GM12891 (cell line): Measurements from ENCODE around the gene CHCHD6.

Source experiments
- POLR2A ChIP-seq: IDR thresholded peaks from 2 replicates; pipeline ENCODE4 v1.6.1; 2011; ENCODE audit warnings: low read depth, low read length, control low read depth
- POLR2AphosphoS5 ChIP-seq: IDR thresholded peaks from 2 replicates; pipeline ENCODE4 v1.6.1; 2011; ENCODE audit warnings: low read depth, low read length, control low read depth
- TAF1 ChIP-seq: IDR thresholded peaks from 2 replicates; pipeline ENCODE4 v1.6.1; 2011; ENCODE audit warnings: low read depth, low read length, control low read depth

GRCh38 chr3:126961791-126962461 is 257.9 kb downstream of the CHCHD6 start:
- TF ChIP-seq TAF1 (no peak), POLR2A (no peak), POLR2AphosphoS5 (no peak)
